ENCODE measurements around the gene ARL6IP6.
"Not testable (repeated sequence)": the region's sequence is repeated elsewhere in the genome, so short reads cannot be mapped to it uniquely, and the experiment has no call there.

The ARL6IP6 gene

DNA sequence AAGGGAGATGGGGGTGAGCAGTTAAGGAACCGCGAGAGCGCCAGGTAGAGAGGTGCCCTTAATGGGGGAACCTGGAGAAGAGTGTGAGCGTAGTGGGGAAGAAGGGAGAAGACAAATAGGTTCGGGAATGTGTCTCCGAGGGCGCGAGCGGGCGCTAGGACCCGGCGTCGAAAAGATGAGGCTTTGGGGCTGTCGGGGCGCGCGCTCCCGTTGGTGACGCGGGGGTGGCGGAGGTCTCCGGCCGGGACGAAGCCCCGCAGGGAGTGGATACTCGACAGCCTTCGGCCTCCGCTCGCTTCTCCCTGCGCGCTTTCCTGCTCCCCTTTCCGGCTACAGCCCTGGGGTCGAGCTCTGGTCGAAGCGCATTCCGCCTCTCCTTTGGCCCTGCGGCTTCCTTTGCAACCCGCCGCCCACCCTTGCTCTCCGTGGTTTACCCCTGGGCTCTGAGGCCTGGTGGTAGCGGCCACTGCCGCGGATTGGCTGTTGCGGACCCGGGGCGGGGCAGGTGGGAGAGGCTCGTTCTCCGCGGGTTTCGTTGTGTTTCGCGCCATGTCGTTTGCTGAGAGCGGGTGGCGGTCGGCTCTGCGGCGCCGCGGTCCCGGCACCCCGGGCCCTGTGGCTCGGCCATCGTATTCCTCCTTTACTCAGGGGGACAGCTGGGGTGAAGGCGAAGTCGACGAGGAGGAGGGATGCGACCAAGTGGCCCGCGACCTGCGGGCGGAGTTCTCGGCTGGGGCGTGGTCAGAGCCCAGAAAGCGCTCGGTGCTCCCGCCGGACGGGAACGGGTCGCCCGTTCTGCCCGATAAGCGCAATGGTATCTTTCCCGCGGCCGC is at the start of gene ARL6IP6:
ARL6IP6 (plus strand) TSS at position 545 of the 833 bp plus-strand sequence; CDS start at position 550, 5 bp downstream.
- DNase-seq, result peak; percentile 87

DNA sequence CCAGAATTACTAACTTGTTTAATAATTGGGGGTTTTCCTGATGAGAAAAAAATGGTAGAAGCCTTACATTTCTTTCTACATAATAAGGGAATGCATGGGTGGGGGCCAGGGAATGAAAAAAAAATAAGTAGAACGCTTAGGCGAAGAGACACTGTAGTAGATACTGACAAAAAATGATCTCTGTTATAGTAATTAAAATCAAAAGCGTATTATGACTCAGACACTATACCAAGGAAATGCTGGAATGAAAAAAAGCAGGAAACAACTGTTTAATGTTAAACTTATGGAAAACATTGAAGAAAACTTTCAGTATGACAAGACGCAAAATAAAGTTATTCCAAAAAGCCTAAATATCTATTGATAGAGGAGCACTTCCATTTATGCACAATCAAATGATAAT is 44.1 kb upstream of the ARL6IP6 start:
- DNase-seq, result no peak

DNA sequence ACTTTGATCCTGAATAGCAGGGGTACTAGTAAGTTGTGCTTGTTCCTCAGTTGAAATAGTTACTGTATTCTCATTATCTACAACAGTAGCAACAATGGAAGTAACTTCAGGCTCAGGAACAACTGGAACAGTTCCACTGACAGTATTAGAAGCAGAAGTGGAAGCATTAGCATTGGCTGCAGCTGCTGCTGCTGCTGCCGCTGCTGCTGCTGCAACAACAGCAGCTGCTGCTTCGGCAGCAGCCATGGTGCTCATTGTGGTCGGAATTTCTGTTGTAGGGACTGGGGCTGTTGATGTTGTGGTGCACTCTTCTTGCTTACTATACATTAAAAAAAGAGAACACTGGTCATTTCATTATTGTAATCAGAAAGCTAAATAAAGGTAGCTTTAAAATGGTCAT is 42.0 kb upstream of the ARL6IP6 start:
- DNase-seq, result no peak

DNA sequence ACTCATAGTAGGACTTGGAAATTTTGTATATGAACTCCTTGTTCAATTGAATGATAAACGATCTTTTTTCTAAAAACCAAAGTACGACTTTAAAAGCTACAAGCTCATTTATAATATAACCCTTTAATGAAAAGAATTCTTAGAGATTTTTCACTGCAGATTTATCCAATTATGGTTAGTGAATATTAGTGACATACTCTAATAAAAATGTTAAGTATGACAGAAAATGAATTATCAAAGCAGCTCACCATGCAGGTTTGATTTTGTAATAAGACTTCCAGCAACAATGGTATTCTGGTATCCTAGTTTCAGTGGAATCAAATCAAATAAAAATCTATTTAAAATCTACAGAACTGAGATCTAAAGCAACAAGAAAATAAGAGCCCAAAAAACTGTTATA is 39.6 kb upstream of the ARL6IP6 start:
- DNase-seq, result no peak

DNA sequence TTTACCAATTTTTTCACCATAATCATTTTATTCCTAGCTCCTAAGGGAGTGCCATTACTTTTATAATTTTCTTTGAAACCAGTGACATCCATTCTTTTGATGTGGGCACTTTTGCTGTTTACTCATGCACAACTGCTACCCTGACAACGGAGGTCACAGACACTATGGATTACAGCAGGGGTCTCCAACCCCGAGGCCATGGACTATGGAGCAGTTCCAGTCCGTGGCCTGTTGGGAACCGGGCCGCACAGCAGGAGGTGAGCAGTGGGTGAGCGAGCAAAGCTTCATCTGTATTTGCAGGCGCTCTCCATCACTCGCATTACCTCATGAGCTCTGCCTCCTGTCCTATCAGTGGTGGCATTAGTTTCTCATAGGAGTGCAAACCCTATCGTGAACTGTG is 35.8 kb upstream of the ARL6IP6 start:
- no peak for DNase-seq

DNA sequence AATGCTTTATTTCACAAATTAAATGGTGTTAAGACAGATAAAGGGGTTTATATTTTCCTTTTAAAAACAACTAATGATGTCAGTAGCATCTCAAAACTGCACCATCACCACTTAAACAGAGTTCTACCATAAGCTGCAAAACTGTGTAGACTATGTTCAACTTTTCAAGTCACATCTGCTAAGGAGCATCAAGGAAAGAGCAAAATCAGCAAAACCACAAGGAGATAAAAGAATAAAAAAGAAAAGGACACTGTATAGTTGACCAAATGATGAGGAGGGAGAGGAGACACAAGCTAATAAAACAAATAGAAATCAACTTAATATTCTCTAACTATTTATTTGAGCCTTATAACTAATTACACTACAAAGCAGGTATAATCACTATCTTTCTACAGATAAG is 35.0 kb upstream of the ARL6IP6 start:
- DNase-seq, result no peak

DNA sequence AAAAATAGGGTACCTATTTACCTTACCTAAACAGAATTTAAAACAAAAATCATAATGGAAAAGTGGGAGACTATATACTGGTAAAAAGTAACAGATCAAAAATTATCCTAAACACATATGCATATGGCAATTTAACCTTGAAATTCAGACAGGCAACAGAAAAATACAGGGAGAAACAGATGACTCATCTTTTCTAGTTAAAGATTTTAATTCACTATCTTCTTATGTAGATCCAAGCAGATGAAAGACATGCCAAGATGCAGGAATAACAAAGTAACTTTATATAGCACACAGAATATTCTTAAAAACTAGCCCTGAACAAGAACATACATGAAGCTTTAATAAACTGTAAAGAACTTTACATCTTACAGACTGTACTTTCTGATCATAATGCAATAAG is 32.1 kb upstream of the ARL6IP6 start:
- no peak for DNase-seq

DNA sequence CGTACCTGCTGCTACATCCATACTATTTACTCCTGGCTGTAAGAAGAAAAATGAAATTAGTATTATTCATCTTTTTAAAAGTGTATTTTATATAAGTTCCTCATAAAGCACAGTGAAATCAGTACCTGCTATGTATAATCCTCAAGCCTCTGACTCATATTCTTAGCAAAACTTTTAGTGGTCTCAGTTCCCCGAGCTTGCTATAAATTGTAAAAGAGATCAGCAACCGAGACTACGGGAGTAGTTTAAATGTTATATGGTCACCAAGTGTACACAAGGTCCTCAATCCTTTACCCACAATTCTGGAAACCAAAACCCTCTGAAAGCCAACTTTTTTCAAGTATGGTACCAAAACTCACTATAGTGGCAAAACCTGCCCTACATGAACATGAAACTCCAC is 25.4 kb upstream of the ARL6IP6 start:
- no peak for DNase-seq

DNA sequence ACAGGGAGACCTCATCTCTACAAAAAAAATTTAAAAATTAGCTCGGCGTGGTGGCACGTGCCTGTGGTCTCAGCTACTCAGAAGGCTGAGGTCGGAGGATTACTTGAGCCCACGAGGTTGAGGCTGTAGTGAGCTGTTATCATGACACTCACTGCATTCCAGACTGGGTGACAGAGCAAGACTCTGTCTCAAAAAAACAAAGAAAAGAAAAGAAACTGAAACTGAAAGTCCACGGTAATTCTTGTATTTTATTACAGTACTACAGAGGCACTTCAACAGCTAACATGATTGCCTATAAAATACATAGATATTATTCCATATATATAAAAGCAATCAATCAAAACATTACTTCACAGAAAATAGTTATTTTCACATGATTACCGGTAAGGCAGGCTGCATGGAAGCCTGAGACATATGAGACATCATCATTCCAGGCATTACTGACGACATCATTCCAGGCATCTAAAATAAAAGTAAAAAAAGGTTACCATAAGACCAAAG is 24.2 kb upstream of the ARL6IP6 start:
- DNase-seq, result no peak

DNA sequence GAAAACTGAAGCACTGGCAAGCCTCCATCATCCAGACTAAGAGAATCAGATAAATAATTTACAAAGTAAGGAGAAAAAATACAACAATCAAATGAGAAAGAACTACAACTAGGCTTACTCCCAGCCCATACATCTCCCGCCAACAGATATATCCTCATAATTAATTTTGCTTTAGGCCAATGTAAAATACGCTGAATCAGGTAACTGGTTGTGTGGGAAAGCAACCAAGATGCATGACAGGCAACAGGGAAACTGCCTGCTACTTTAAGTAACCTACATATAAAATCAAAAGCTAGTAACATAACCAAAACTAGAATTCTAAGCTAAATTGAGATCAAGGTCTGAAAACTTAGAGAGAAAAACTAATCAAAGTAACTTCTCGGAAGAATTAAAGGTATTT is 22.7 kb upstream of the ARL6IP6 start:
- no peak for DNase-seq

DNA sequence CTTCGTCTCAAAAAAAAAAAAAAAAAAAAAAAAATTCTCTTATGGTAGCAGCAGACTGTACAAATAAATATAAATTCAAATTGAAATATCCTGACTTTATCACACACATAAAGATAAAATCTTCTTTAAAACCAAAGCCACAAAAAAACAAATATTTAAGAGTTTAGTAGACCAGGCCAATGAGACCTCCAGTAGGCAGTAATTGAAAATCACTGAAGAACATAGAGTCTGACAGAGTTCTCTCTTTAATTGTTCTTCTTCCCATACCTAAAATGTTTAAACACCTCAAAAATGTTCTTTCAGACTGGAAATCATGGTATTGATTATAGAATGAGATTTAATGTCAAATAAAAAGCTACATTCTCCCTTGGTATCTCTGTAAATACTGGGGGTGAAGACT is 21.9 kb upstream of the ARL6IP6 start:
- no peak for DNase-seq

DNA sequence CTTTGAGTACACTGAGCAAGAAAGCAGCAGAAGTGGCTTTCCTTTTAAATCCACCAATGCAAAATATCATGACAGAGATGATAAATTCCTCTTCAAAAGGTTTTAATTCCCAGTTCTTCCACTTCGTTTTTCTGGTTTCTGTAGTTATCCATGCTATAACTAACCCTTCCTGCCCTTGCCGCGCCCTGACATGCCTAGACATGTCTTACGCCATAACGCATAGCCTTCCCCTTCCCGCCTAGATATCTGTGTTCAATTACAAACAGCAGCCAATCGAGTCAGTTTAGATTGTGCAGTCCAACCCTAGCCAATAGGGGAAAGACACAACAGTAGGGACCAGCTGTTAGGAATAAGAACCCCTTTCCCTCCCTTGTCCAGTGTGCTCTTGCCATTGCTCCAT is 17.2 kb upstream of the ARL6IP6 start:
- DNase-seq, result no peak

DNA sequence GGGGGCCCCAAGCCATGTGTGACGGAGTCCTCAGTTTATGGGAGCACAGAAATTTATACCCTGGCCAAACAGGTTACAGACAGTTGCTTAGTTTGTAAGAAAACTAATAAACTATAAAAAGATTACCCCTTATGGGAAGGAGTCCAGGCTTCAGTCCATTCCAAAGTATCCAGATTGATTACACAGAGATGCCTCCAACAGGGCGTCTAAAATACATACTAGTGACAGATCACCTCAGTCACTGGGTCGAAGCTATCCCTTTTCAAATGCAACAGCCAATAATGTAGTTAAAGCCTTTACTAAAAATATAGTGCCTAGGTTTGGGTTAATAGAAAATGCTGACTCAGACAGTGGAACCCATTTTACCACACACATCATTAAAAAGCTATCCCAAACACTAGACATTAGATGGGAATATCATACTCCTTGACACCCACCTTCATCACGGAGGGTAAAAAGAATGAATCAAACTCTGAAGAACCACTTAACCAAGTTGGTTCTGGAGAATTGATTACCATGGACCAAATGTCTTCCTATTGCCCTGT is 11.9 kb upstream of the ARL6IP6 start:
- DNase-seq, result no peak

DNA sequence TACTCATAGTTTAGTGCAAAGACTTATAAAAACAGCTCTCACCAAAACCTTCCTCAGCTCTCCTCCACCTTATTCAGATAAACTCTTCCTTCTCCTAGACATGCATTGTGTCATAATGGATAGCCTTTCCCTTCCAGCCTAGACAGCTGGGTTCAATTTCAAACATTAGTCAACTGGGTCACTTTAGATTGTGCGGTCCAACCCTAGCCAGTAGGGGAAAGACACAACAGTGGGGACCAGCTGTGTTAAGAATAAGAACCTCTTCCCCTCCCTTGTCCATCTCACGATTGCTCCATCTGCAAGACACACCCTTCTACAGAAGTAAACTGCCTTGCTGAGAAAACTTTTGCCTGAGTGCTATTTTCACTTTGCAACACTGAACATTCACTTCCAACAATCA is 9.7 kb upstream of the ARL6IP6 start:
- DNase-seq, result no peak

DNA sequence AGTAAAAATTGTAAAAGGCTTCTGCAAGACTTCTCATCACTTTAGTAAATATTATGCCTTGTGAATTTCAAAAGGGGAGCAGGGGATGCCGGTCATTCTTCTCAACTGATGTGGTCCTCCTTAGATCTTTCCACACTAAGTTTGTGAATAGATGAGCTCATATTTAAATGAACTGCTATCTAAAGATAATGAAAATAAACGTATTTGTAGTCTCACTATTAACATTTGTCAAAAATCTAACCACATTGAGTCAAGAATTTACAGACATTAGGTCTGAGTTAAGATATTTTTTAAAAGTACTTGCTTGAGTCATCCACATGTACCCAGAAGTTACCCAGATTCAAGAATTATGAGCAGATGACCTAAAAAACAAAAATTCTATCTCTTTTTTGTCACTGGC is 7.7 kb upstream of the ARL6IP6 start:
- no peak for DNase-seq

DNA sequence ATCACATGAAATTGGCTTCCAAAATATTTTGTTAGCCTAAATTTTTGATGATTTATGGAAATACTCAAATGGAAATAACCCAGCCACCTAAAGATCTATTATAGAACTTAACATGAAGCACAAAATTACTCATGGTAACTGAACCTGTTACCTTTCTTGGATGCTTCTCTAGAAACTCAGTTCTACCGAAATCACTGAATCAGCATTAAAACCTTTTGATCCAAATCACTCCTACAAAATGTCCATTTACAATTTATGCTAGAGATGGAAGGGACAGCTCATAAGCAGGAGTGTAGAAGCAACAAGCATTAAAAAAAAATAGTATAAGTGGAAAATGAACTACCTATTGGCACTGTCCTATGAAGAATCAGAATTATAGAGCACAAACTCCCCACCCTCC is 3.3 kb upstream of the ARL6IP6 start:
- DNase-seq, result no peak

DNA sequence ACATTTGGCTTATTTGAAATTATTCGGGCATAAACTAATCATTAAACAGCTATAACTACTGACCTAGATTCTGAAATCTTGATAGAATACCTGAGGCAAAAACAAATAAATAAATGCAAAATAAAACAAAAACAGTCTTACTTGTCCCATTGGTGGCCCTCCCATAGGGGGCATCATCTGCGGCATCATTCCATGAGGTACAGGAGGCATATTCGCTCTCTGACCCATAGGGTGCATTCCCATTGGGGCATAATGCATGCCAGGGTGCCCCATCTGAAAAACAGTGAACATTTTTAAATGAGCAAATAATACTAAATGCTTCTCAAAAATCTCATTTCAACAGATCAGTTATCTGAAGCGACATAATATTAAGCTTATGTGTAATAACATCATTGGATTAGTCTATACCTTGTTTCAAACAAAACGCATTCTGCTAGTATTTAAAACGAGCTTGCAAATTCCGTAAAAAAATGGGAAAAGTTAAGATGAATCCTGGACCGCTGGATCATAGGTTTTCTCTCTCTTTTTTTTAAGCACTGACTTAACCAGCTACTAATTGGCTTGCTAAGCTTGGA is 2.5 kb upstream of the ARL6IP6 start:
- no peak for DNase-seq

DNA sequence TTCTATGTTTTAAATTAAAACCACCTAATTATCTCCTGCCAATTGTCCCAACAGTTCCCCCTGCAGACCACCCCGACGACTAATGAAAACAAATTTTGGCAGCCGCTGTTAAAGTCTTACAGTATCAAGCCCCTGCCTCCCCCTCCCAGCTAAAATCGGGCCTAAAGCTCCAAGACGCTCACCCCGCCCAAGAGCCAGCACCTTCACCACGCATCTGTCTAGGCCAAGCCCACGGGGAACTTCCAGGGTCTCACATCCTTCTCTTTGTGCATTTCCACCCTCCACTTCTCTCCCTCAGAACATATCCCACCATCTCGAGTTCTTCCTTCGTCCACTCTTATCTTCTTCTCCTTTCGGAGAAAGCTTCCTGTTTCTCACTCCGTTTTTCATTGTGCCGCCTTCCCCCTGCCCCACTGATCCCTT is 1.6 kb upstream of the ARL6IP6 start:
- peak; percentile 48 for DNase-seq

DNA sequence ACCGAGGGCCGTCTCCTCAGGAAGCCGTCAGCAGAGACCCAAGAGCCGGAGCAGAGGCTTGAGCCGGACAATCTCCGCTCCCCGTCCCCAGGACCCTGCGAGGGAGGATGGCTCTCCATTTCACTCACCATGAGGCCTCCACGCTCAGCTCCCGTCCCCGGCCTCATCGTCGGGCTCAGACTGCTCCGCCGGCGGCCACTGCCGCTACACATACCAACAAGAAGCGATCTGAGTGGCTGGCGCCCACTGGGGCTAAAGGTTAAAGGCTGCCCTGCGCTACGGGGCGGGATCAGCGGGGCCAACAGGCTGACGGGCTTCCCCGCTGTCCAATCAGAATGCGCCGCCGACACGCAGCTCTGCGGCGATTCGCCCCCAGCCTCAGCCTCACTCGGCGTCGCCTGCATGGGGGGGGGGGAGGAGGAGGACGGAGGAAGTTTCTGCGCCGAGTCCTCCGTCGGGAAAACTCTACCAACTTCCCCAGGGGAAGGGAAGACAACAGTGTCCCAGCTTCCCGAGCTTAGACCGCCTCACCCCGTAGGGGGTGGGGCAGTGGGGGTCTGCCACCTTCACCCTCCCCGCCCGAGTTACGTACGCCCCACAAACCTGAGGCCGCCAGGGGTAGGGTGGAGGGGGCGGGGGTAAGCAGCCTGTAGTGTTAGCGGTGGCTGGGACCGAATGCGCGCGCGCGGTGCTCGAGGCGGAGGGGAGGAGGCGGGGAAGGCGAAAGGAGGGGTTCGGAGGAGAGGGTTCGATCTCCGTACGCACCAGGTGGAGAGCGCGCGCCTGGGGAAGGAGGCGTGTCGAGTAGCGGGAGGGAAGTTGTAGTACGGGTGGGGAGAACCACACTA is 968 bp upstream of the ARL6IP6 start, which contains the start of gene PRPF40A:
PRPF40A (minus strand) TSS at position 234 of the 848 bp plus-strand sequence; CDS start at position 212, 22 bp downstream.
- DNase-seq, result peak; percentile 93

DNA sequence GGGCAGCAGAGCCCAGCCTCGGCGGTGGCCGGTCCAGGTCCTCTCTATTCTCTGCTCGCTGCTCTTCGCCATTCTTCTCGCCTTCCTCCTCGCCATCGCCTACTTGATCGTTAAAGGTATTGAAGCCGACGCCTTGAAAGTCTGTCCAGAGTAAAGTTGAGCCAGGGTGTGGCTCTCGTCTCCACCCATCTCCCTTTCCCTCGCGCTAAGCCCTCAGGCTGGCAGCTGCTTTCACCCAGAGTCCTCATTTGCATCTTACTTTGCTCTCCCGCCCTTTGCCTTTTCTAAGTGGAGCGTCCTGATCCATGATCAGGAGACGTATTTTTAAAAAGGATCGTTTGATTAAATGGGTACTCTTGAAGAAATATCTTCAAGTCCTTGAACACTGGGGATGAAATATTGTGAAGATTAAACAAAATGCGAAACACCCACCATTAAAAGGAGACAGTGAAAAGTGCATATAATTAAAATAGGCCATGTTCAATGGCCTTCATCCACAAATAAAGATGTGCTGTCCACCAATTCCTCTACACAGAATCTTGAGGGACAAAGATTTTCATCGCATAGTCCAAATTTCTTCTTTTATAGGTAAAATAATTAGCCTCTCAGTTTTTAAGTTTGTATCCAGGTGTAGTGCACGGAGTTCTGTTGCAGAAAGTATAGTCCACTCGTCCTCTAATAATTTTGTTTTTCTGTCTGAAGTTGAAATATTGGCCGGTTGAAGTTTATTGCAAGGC is 657 bp downstream of the ARL6IP6 start:
- peak; percentile 64 for DNase-seq

DNA sequence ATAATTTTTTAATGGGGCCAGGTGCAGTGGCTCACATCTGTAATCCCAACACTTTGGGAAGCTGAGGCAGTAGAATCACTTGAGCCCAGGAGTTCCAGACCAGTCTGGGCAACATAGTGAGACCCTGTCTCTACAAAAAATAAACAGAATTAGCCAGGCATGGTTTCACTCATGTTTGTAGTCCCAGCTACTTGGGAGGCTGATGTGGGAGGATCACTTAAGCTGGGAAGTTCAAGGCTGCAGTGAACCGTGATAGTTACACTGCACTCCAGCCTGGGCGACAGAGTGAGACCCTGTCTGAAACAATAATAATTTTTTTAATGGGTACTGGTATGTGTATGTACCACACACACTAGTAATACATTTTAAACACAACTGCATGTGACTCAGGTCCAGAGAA is 2.4 kb downstream of the ARL6IP6 start:
- DNase-seq, result no peak

DNA sequence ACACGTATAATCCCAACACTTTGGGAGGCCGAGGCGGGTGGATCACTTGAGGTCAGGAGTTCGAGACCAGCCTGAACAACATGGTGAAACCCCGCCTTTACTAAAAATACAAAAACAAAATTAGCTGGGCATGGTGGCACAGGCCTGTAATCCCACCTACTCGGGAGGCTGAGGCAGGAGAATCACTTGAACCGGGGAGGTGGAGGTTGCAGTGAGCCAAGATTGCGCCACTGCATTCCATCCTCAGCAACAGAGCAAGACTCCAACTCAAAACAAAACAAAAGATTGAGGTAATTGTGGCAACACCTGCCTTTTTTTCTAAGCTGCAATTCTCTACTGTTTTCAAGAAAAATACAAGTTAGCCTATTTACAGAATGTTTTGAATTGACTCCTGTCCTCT is 4.2 kb downstream of the ARL6IP6 start:
- DNase-seq, result not testable (repeated sequence)

All from NCI-H1105 treated with DMSO at 0.1 percent for 48 hours (cell line).